Measurements from ENCODE around the gene EFCAB8.

EFCAB8 gene

DNA sequence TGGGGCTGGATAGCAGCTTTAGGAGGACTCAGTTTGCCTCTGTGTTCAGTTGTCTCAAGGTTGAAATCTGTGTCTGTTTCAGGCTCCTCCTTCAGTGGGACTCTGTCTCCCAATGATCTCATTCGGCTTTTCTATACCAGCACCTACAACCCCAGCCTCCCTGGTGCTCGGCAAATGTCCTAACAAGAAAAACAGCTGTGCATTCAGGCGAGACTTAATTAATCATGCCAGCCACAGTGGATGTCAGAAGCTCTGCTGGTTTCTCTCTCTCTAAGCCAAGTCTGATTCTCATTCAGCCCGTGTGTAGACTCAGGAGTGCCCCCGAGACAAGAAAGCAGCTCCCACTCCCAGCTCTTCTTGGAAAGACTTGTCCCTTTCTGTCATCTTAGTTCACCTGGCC lies 98.7 kb downstream of the EFCAB8 start:
- no peak overlapping the region for H2AFZ ChIP-seq (ENCODE audit: low read depth)
- no peak overlapping the region for H3K4me3 ChIP-seq (IDR thresholded peaks at IDR 0.05; ENCODE audit: insufficient read depth, low read depth, low read length)
- no peak overlapping the region for H3K9ac ChIP-seq
- TF ChIP-seq, protein P1, sequence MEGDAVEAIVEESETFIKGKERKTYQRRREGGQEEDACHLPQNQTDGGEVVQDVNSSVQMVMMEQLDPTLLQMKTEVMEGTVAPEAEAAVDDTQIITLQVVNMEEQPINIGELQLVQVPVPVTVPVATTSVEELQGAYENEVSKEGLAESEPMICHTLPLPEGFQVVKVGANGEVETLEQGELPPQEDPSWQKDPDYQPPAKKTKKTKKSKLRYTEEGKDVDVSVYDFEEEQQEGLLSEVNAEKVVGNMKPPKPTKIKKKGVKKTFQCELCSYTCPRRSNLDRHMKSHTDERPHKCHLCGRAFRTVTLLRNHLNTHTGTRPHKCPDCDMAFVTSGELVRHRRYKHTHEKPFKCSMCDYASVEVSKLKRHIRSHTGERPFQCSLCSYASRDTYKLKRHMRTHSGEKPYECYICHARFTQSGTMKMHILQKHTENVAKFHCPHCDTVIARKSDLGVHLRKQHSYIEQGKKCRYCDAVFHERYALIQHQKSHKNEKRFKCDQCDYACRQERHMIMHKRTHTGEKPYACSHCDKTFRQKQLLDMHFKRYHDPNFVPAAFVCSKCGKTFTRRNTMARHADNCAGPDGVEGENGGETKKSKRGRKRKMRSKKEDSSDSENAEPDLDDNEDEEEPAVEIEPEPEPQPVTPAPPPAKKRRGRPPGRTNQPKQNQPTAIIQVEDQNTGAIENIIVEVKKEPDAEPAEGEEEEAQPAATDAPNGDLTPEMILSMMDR (conservative IDR thresholded peaks at IDR 0.05; ENCODE audit: low read depth, low read length), result no peak
- no peaks in the 10 kb centered on the region for H3K27me3 ChIP-seq (ENCODE audit: insufficient read depth, low read depth)
- no peaks in the 10 kb centered on the region for H3K4me1 ChIP-seq (ENCODE audit: low read depth, poor library complexity, severe bottlenecking)
- no peaks in the 10 kb centered on the region for H4K20me1 ChIP-seq (ENCODE audit: insufficient read depth)
- no peak overlapping the region for H3K27ac ChIP-seq
- H3K4me2 ChIP-seq, result no peak overlapping the region
- H3K79me2 ChIP-seq (ENCODE audit: insufficient read depth, low read depth), result no peaks in the 10 kb centered on the region
- H3K36me3 ChIP-seq (ENCODE audit: insufficient read depth), result no peaks in the 10 kb centered on the region

DNA sequence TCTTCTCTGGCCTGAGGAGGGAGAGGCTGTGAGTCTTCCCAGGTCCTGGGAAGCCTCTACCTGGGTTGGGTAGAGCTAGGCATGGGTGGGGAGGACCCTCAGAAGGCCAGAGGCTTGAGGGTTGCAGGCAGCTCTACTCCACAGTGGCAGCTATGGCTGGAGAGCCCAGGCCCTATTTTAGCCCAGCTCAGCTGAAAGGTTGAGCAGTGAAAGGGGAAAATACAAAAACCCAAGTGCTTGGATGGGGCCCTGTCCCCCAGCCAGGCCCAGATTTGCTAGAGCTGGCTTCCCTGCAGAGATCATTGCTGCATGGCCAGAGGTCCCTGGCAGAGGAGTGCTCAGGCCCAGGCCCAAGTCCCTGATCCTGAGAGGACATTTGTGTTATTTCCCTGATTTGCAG lies 99.9 kb downstream of the EFCAB8 start:
- no peak overlapping the region for H3K27ac ChIP-seq
- H3K9ac ChIP-seq, result no peak overlapping the region
- no peak overlapping the region for H3K4me3 ChIP-seq (IDR thresholded peaks at IDR 0.05; ENCODE audit: insufficient read depth, low read depth, low read length)
- no peaks in the 10 kb centered on the region for H3K27me3 ChIP-seq (ENCODE audit: insufficient read depth, low read depth)
- H4K20me1 ChIP-seq (ENCODE audit: insufficient read depth), result no peaks in the 10 kb centered on the region
- no peak overlapping the region for H2AFZ ChIP-seq (ENCODE audit: low read depth)
- no peaks in the 10 kb centered on the region for H3K79me2 ChIP-seq (ENCODE audit: insufficient read depth, low read depth)
- H3K36me3 ChIP-seq (ENCODE audit: insufficient read depth), result no peaks in the 10 kb centered on the region
- no peaks in the 10 kb centered on the region for H3K4me1 ChIP-seq (ENCODE audit: low read depth, poor library complexity, severe bottlenecking)
- H3K4me2 ChIP-seq, result no peak overlapping the region
- TF ChIP-seq, protein P1 (conservative IDR thresholded peaks at IDR 0.05; ENCODE audit: low read depth, low read length), result no peak

DNA sequence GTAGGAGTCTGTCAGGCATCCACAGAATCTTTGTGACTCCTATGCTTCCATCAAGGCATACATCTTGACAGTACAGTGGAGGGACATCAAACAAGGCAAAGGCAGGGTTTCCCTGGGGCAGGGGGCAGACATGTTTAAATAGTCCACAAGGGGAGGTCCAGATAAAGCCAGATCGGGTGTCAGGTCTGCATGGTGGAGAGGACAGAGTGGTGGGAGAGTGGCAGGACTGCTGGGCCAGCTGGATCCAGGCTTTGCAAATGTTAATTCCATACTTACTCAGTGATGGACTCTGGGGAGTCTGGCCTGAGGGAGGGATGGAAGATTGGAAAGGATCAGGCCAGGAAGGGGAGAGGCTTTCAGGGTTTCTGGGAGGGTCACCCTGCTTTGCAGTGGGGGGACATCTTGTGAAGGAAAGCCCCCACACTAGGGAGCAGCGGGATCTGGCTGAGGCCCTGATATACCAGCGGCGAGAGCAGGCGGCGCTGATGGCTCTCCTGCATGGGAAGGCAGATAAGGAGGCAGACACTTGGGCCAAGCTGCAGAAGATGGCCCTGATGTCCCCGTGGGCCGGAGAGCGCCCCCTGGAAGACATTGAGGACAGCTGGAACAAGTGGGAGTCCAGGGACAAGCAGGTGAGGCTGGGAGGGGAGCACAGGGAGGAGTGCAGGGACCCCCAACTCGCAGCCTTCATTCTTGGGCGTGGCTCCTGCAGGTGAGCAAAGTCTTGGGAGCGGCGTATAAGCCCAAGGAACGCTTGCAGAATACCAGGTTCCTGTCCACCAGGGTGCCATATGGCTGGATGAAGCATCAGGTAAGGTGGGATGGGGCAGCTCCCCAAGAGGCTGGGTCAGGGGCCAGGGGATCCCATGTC lies 100.9 kb downstream of the EFCAB8 start:
- Histone ChIP-seq H3K4me3 (IDR thresholded peaks at IDR 0.05; ENCODE audit: insufficient read depth, low read depth, low read length) (no peak overlapping the region), H3K36me3 (ENCODE audit: insufficient read depth) (no peaks in the 10 kb centered on the region), H3K4me2 (no peak overlapping the region), H2AFZ (ENCODE audit: low read depth) (no peak overlapping the region), H3K4me1 (ENCODE audit: low read depth, poor library complexity, severe bottlenecking) (no peaks in the 10 kb centered on the region), H3K27ac (no peak overlapping the region), H3K27me3 (ENCODE audit: insufficient read depth, low read depth) (no peaks in the 10 kb centered on the region), H3K9ac (no peak overlapping the region), H4K20me1 (ENCODE audit: insufficient read depth) (no peaks in the 10 kb centered on the region), H3K79me2 (ENCODE audit: insufficient read depth, low read depth) (no peaks in the 10 kb centered on the region)
- TF ChIP-seq, protein P1 (conservative IDR thresholded peaks at IDR 0.05; ENCODE audit: low read depth, low read length), result no peak

DNA sequence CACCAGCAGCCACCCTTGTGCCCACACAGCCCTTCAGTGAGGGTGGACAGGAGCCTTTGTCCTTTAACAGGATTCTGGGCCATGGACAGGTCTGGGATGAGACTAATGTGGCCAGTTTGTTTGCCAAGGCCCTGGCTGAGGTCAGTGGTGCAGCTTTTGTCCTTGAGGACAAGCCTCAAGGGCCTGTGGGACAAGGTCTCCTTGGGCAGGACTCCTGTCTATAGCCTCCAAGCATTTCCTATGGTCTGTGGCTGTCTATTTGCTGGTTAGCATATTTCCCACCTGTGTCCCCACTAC lies 101.4 kb downstream of the EFCAB8 start:
- no peaks in the 10 kb centered on the region for H3K79me2 ChIP-seq (ENCODE audit: insufficient read depth, low read depth)
- no peaks in the 10 kb centered on the region for H3K27me3 ChIP-seq (ENCODE audit: insufficient read depth, low read depth)
- no peak overlapping the region for H3K9ac ChIP-seq
- H3K4me3 ChIP-seq (IDR thresholded peaks at IDR 0.05; ENCODE audit: insufficient read depth, low read depth, low read length), result no peak overlapping the region
- no peaks in the 10 kb centered on the region for H3K4me1 ChIP-seq (ENCODE audit: low read depth, poor library complexity, severe bottlenecking)
- no peak overlapping the region for H2AFZ ChIP-seq (ENCODE audit: low read depth)
- no peak overlapping the region for H3K4me2 ChIP-seq
- TF ChIP-seq, protein P1 (conservative IDR thresholded peaks at IDR 0.05; ENCODE audit: low read depth, low read length), result no peak
- H4K20me1 ChIP-seq (ENCODE audit: insufficient read depth), result no peaks in the 10 kb centered on the region
- H3K27ac ChIP-seq, result no peak overlapping the region
- H3K36me3 ChIP-seq (ENCODE audit: insufficient read depth), result no peaks in the 10 kb centered on the region

Data from KMS-11 (cell line).